K562 (cell line): ENCODE measurements around the gene KCNJ14. TPM values are rescaled to one million over a fixed set of nuclear protein-coding genes. Genes with fewer than 3 reads are reported as not detected.

Experiments used
- ATAC-seq: fragments of 200-7000 bp; cut with Tn5 transposase; 3 replicates; pipeline ENCODE4 v1.9.1; 2020; ENCODE audit warnings: moderate library complexity
- BruUV-seq: library from RNA; stranded (reverse); fragments of 400-500 nt; replicated peaks from 2 replicates; lab custom pipeline; 2021; lab: Mats Ljungman, UMichigan
- CTCF ChIA-PET: fragments of 300-600 bp; formaldehyde crosslinking; extraction: SDS; loops from one replicate; lab custom pipeline; 2021; ENCODE audit warnings: low intra/inter-chr PET ratio; lab: Yijun Ruan, JAX
- POLR2A ChIA-PET: fragments of 300-600, 350-650 bp; sonication (Branson Sonifier 250); formaldehyde crosslinking; extraction: SDS; loops from one replicate; lab custom pipeline; 2021; ENCODE audit warnings: antibody characterized with exemption, inconsistent platforms; lab: Yijun Ruan, JAX
- DNase-seq, 4 experiments: peaks; one replicate each; pipeline versions ENCODE4 v3.0.0 to v3.0.0-alpha.2; 2011 to 2018; ENCODE audit warnings: low spot score in 3 of 4, mixed read lengths in 3 of 4; ENCODE audit errors: extremely low read depth in 1 of 4
- FAIRE-seq: peaks from 2 replicates; lab custom pipeline; 2011; peaks lifted over from hg19 to GRCh38; lab: Jason Lieb, UNC
- H2AFZ ChIP-seq: 2 replicates; pipeline ENCODE4 v1.6.0; 2011; ENCODE audit warnings: low read depth, low read length, control low read depth, inconsistent platforms
- H3K27ac ChIP-seq: fragments of 200-600 bp; 3 replicates; pipeline ENCODE4 v1.8.0; 2011; ENCODE audit warnings: low read depth, mild to moderate bottlenecking, control low read depth, inconsistent platforms, low read length, moderate library complexity, mixed read lengths; ENCODE audit errors: extremely low read depth
- H3K27me3 ChIP-seq, 2 experiments: fragments of 300-600 bp in 1 of 2; 2 replicates in 1 of 2; 3 replicates in 1 of 2; pipeline versions ENCODE4 v1.6.0 to v1.8.0; 2011; ENCODE audit warnings: inconsistent platforms in 2 of 2, low read length in 2 of 2, mild to moderate bottlenecking in 1 of 2, mixed read lengths in 1 of 2, moderate library complexity in 1 of 2; ENCODE audit not compliant: control insufficient read depth in 2 of 2, insufficient read depth in 2 of 2
- H3K36me3 ChIP-seq: fragments of 300-600 bp; 3 replicates; pipeline ENCODE4 v1.8.0; 2011; ENCODE audit warnings: mild to moderate bottlenecking, low read length, inconsistent platforms; ENCODE audit not compliant: control insufficient read depth, insufficient read depth
- H3K4me1 ChIP-seq, 2 experiments: fragments of 200-600 bp in 1 of 2; replicated peaks in 1 of 2; 2 replicates in 1 of 2; 3 replicates in 1 of 2; pipeline versions ENCODE4 v1.5.1 to v1.8.0; 2011; ENCODE audit warnings: inconsistent platforms in 2 of 2, low read length in 2 of 2, mild to moderate bottlenecking in 1 of 2, mixed read lengths in 1 of 2, moderate library complexity in 1 of 2; ENCODE audit not compliant: control insufficient read depth in 2 of 2, insufficient read depth in 2 of 2
- H3K4me2 ChIP-seq: 2 replicates; pipeline ENCODE4 v1.6.1; 2011; ENCODE audit warnings: low read length, control low read depth, inconsistent platforms, mixed read lengths; ENCODE audit not compliant: insufficient read depth
- H3K4me3 ChIP-seq: fragments of 200-600 bp; sonication (generic), shearing (Covaris generic); 2 replicates; pipeline ENCODE4 v1.5.1; 2016; ENCODE audit warnings: control low read depth, inconsistent platforms
- H3K79me2 ChIP-seq: fragments of 200-600 bp; 3 replicates; pipeline ENCODE4 v1.8.0; 2011; ENCODE audit warnings: low read length, inconsistent platforms; ENCODE audit not compliant: control insufficient read depth, insufficient read depth
- H3K9ac ChIP-seq, 2 experiments: 2 replicates each; pipeline versions ENCODE4 v1.6.0 to v1.6.1; 2011; ENCODE audit warnings: low read depth in 2 of 2, low read length in 2 of 2, control low read depth in 1 of 2, inconsistent platforms in 1 of 2, mild to moderate bottlenecking in 1 of 2, mixed read lengths in 1 of 2; ENCODE audit not compliant: insufficient read depth in 1 of 2
- H3K9me1 ChIP-seq: one replicate; pipeline ENCODE4 v1.6.0; 2011; ENCODE audit warnings: inconsistent platforms, mild to moderate bottlenecking, low read length, moderate library complexity; ENCODE audit not compliant: control insufficient read depth, insufficient read depth
- H3K9me3 ChIP-seq: replicated peaks from 2 replicates; pipeline ENCODE4 v1.5.1; 2011; ENCODE audit warnings: low read depth, low read length, inconsistent platforms; ENCODE audit not compliant: control insufficient read depth, insufficient read depth
- H4K20me1 ChIP-seq: replicated peaks from 2 replicates; pipeline ENCODE4 v1.6.1; 2011; ENCODE audit warnings: low read length, inconsistent platforms, mixed read lengths; ENCODE audit not compliant: control insufficient read depth, insufficient read depth
- BRCA1 ChIP-seq, 2 experiments: fragments of 450-650 bp in 1 of 2; sonication (generic) in 1 of 2; formaldehyde crosslinking in 1 of 2; IDR thresholded peaks; 2 replicates each; pipeline versions ENCODE4 v1.5.0 to v1.6.1; 2017 to 2020; ENCODE audit warnings: mild to moderate bottlenecking in 1 of 2, missing genetic modification reagents in 1 of 2
- NELFE ChIP-seq: IDR thresholded peaks from 2 replicates; pipeline ENCODE4 v1.6.1; 2011; ENCODE audit warnings: mild to moderate bottlenecking; ENCODE audit not compliant: insufficient read depth, insufficient read length
- RBFOX2 ChIP-seq: fragments of 200-400 bp; formaldehyde crosslinking; IDR thresholded peaks from 2 replicates; pipeline ENCODE4 v1.6.1; 2017; ENCODE audit warnings: low read depth, mild to moderate bottlenecking, low read length, moderate library complexity
- RBM22 ChIP-seq: fragments of 200-400 bp; formaldehyde crosslinking; IDR thresholded peaks from 2 replicates; pipeline ENCODE4 v1.6.1; 2018; ENCODE audit warnings: low read length, low read depth; ENCODE audit not compliant: poor library complexity, severe bottlenecking
- THRB ChIP-seq: fragments of 450-650 bp; formaldehyde crosslinking; conservative IDR thresholded peaks from 2 replicates; pipeline ENCODE4 v1.4.0; 2022; ENCODE audit warnings: mild to moderate bottlenecking, missing genetic modification characterization
- WGBS: fragments of 100-300 bp; shearing (Covaris generic); methylation state at CpG from one replicate; pipeline ENCODE4 v1.1.6; 2016; ENCODE audit warnings: low coverage, mixed read lengths; ENCODE audit not compliant: insufficient coverage; ENCODE audit errors: missing lambda C conversion rate; 5-methylcytosine and 5-hydroxymethylcytosine counted together
- in situ Hi-C: fragments of 300-500 bp; cut with MboI; formaldehyde crosslinking; loops from 4 replicates; pipeline ENCODE4 v1.15.0; 2018; ENCODE audit warnings: inconsistent platforms, mixed read lengths
- intact Hi-C: fragments of 100-400 bp; cut with micrococcal nuclease; formaldehyde crosslinking; loops from 2 replicates; pipeline ENCODE4 v1.14.2; 2022
- polyA plus RNA-seq, 8 experiments: library from polyadenylated mRNA; depleted of rRNA in 4 of 8; stranded (reverse) in 5 of 8; unstranded in 3 of 8; fragments of >200 nt; fragmentation: Nextera tagmentation in 2 of 8; fragmentation: Illumina TruSeq in 1 of 8; extraction: Ambion mirVana in 2 of 8; extraction: Trizol in 1 of 8; gene quantifications; 2 replicates each; pipeline versions ENCODE4 v1.2.1 to v1.2.3, GENCODE V29; 2011 to 2014; ENCODE audit warnings: inconsistent platforms in 1 of 8, missing spikeins in 1 of 8
- total RNA-seq, 7 experiments: library from RNA; depleted of rRNA in 6 of 7; stranded (reverse); fragments of >200 nt in 6 of 7; fragmentation: Illumina TruSeq in 2 of 7; extraction: Trizol in 2 of 7; gene quantifications; 2 replicates each; pipeline versions ENCODE4 v1.2.1 to v1.2.3, GENCODE V29; 2011 to 2021; ENCODE audit warnings: low replicate concordance in 1 of 7
- TF ChIP-seq, protein P1 (sequence below): sonication (generic); formaldehyde crosslinking; IDR thresholded peaks from 2 replicates; pipeline ENCODE4 v1.8.0; 2022; ENCODE audit warnings: missing genetic modification reagents, mild to moderate bottlenecking, borderline replicate concordance
- TF ChIP-seq, protein P2 (sequence below), 3 experiments: fragments of 200-800 bp in 1 of 3; fragments of 250-450 bp in 1 of 3; fragments of 450-650 bp in 1 of 3; sonication (Bioruptor Pico) in 1 of 3; sonication (Bioruptor generic) in 1 of 3; formaldehyde crosslinking in 1 of 3; IDR thresholded peaks; 2 replicates each; pipeline versions ENCODE4 v1.6.1 to v1.8.0; 2016 to 2022; ENCODE audit warnings: mild to moderate bottlenecking in 2 of 3, missing genetic modification characterization in 2 of 3, missing compliant biosample characterization in 1 of 3, moderate library complexity in 1 of 3

Gene KCNJ14
- total and polyA plus RNA-seq, 9 of the 15 experiments (the other 6 are each of a cell fraction or from before 2014, with no cell fraction given): 0.15 to 1.6 (median 0.49) TPM

DNA sequence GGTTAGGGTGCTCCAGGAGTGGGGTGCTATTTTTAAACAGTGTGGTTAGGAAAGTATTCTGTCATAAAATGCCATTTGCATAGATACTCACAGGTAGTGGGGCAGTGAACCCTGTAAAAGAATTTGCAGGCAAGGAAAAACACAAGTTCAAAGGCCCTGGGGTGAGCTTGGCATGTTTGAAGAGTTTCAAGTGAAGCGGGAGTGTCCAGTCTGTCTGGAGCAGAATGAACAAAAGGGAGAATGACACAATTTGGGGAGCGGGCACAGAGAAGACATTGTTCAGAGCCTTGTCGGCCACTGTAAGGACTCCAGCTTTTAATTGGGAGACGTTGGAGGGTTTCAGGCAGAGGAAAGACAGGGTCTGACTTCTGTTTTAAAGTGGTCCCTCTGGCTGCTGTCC lies 6.8 kb upstream of the KCNJ14 start (continued):
- no peak for TF ChIP-seq BRCA1 (IDR thresholded peaks at IDR 0.05)
- no peak for TF ChIP-seq BRCA1 (CRISPR knock-in tag; IDR thresholded peaks at IDR 0.05)
- TF ChIP-seq THRB: no peak

- peaks cover 39% of the 10 kb centered on the region for H3K79me2 ChIP-seq
Observed at GRCh38 chr19:48450441-48450840, 4.9 kb upstream of the KCNJ14 start.

More at GRCh38 chr19:48450441-48450840, 4.9 kb upstream of the KCNJ14 start:
- Histone ChIP-seq H3K4me3 (no peak overlapping the region), H3K36me3 (peaks cover 89% of the 10 kb centered on the region), H4K20me1 (peaks cover 1% of the 10 kb centered on the region), H2AFZ (no peak overlapping the region), H3K9ac (peak overlapping the region in 1 of 2 experiments; percentile 43; a peak in 1 of 4 replicates), H3K9me3 (no peaks in the 10 kb centered on the region), H3K27me3 (no peaks in the 10 kb centered on the region), H3K9me1 (no peaks in the 10 kb centered on the region), H3K27ac (no peak overlapping the region)
- intact Hi-C loops (no loop called here), in situ Hi-C loops (no loop called here)
- no peak for FAIRE-seq
- 96% methylated on average over 23 of the region's 23 CpGs for WGBS
- DNase-seq: no peak
- CTCF ChIA-PET: no interaction called here
- POLR2A ChIA-PET: interaction anchor here (0.7 kb wide), 1 partner anchor 57 kb away, joined by 3 read pairs; the partner anchor contains the start of gene GRIN2D
- peak; percentile 67; the same call in 1 of the 2 replicates for TF ChIP-seq RBFOX2
- TF ChIP-seq, protein P1, sequence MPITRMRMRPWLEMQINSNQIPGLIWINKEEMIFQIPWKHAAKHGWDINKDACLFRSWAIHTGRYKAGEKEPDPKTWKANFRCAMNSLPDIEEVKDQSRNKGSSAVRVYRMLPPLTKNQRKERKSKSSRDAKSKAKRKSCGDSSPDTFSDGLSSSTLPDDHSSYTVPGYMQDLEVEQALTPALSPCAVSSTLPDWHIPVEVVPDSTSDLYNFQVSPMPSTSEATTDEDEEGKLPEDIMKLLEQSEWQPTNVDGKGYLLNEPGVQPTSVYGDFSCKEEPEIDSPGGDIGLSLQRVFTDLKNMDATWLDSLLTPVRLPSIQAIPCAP (CRISPR knock-in tag): no peak
- no peak for TF ChIP-seq NELFE
- peak; percentile 23 for TF ChIP-seq RBM22
- TF ChIP-seq, protein P2, sequence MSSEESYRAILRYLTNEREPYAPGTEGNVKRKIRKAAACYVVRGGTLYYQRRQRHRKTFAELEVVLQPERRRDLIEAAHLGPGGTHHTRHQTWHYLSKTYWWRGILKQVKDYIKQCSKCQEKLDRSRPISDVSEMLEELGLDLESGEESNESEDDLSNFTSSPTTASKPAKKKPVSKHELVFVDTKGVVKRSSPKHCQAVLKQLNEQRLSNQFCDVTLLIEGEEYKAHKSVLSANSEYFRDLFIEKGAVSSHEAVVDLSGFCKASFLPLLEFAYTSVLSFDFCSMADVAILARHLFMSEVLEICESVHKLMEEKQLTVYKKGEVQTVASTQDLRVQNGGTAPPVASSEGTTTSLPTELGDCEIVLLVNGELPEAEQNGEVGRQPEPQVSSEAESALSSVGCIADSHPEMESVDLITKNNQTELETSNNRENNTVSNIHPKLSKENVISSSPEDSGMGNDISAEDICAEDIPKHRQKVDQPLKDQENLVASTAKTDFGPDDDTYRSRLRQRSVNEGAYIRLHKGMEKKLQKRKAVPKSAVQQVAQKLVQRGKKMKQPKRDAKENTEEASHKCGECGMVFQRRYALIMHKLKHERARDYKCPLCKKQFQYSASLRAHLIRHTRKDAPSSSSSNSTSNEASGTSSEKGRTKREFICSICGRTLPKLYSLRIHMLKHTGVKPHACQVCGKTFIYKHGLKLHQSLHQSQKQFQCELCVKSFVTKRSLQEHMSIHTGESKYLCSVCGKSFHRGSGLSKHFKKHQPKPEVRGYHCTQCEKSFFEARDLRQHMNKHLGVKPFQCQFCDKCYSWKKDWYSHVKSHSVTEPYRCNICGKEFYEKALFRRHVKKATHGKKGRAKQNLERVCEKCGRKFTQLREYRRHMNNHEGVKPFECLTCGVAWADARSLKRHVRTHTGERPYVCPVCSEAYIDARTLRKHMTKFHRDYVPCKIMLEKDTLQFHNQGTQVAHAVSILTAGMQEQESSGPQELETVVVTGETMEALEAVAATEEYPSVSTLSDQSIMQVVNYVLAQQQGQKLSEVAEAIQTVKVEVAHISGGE (CRISPR knock-in tag; IDR thresholded peaks at IDR 0.05): no peak
- TF ChIP-seq, all 486 proteins: peak for 2
- H3K4me2 ChIP-seq: no peak overlapping the region
- no peak for ATAC-seq
- no TSS peak for BruUV-seq
- H3K4me1 ChIP-seq: peaks cover 4 to 31% of the 10 kb centered on the region in 2 experiments; a peak in 3 of 5 replicates
